Esophagus muscularis mucosa (tissue), 4 donors: ENCODE results near the gene MACC1. TPM values are rescaled to one million over a fixed set of nuclear protein-coding genes. Genes with fewer than 3 reads are reported as not detected.
"Not testable (repeated sequence)": the region's sequence is repeated elsewhere in the genome, so short reads cannot be mapped to it uniquely, and the experiment has no call there.

ENCODE experiments used
- DNase-seq: peaks from one replicate; pipeline ENCODE4 v3.0.0-alpha.2; 2017; ENCODE audit errors: extremely low spot score
- H3K27ac ChIP-seq, 4 donors: fragments of 200-600 bp; sonication (generic); replicated peaks in 1 of 4; 1 replicate in 3 of 4; 2 replicates in 1 of 4; pipeline ENCODE4 v1.5.1; 2016 to 2019; ENCODE audit warnings: mild to moderate bottlenecking in 1 of 4
- H3K27me3 ChIP-seq, 4 donors: fragments of 200-600 bp; sonication (generic); one replicate each; pipeline versions ENCODE4 v1.5.1 to v1.6.0; 2016 to 2019
- H3K36me3 ChIP-seq, 4 donors: fragments of 200-600 bp; sonication (generic); one replicate each; pipeline ENCODE4 v1.5.1; 2016 to 2019
- H3K4me1 ChIP-seq, 4 donors: fragments of 200-600 bp; sonication (generic); one replicate each; pipeline ENCODE4 v1.5.1; 2016 to 2019
- H3K4me3 ChIP-seq, 4 donors: fragments of 200-600 bp; sonication (generic); 1 replicate in 2 of 4; 2 replicates in 2 of 4; pipeline ENCODE4 v1.5.1; 2016 to 2019; ENCODE audit warnings: mild to moderate bottlenecking in 4 of 4, moderate library complexity in 1 of 4
- H3K9me3 ChIP-seq, 4 donors: fragments of 200-600 bp; sonication (generic); 1 replicate in 3 of 4; 2 replicates in 1 of 4; pipeline ENCODE4 v1.5.1; 2016 to 2019
- CTCF ChIP-seq, 3 experiments: fragments of 200-600 bp in 2 of 3; fragments of 450-650 bp in 1 of 3; sonication (generic) in 2 of 3; IDR thresholded peaks; one replicate each; pipeline ENCODE4 v1.5.1; 2017 to 2019; ENCODE audit warnings: antibody characterized with exemption in 3 of 3, mild to moderate bottlenecking in 2 of 3, moderate library complexity in 1 of 3
- EP300 ChIP-seq: sonication (generic); formaldehyde crosslinking; IDR thresholded peaks from one replicate; pipeline ENCODE4 v1.6.1; 2017; ENCODE audit warnings: antibody characterized with exemption
- POLR2A ChIP-seq: fragments of 450-650 bp; IDR thresholded peaks from one replicate; pipeline ENCODE4 v1.6.1; 2017; ENCODE audit warnings: antibody characterized with exemption, moderate library complexity, mild to moderate bottlenecking, low read depth
- POLR2AphosphoS5 ChIP-seq, 2 donors: sonication (generic); formaldehyde crosslinking; IDR thresholded peaks; one replicate each; pipeline ENCODE4 v1.6.1; 2017; ENCODE audit warnings: antibody characterized with exemption in 2 of 2
- WGBS: methylation state at CpG from one replicate; pipeline ENCODE4 v1.1.5; 2018; 5-methylcytosine and 5-hydroxymethylcytosine counted together
- intact Hi-C: fragments of 100-400 bp; cut with DNase I; formaldehyde crosslinking; loops from one replicate; pipeline ENCODE4 v1.15.1; 2023
- total RNA-seq, 4 donors: library from RNA; depleted of rRNA; stranded (reverse); fragments of >200 nt; gene quantifications; one replicate each; pipeline versions ENCODE4 v1.1.0 to v1.2.1, GENCODE V29; 2016

The MACC1 gene
- total RNA-seq, 4 donors from 2014 or later, result under 0.01 to 0.17 (median 0.15) TPM

GRCh38 chr7:20132585-20132984, 84.6 kb downstream of the MACC1 start:
- intact Hi-C loops, result no loop called here
- Histone ChIP-seq H3K4me1 (peaks cover 0 to 5% (median 0%) of the 10 kb centered on the region in 4 donors), H3K9me3 (no peaks in the 10 kb centered on the region), H3K27ac (no peak overlapping the region), H3K4me3 (no peak overlapping the region), H3K27me3 (no peaks in the 10 kb centered on the region), H3K36me3 (no peaks in the 10 kb centered on the region)
- no peak for DNase-seq
- 86% methylated on average over 2 of the region's 2 CpGs for WGBS
- TF ChIP-seq CTCF (IDR thresholded peaks at IDR 0.05), result no peak
- TF ChIP-seq POLR2AphosphoS5 (IDR thresholded peaks at IDR 0.05), result no peak
- TF ChIP-seq POLR2A, result no peak
- no peak for TF ChIP-seq EP300

- no peak for DNase-seq
- H3K4me3 ChIP-seq, result no peak overlapping the region
- TF ChIP-seq POLR2AphosphoS5 (IDR thresholded peaks at IDR 0.05) (no peak), CTCF (IDR thresholded peaks at IDR 0.05) (no peak), POLR2A (no peak), EP300 (no peak)
- no peaks in the 10 kb centered on the region for H3K9me3 ChIP-seq
- WGBS, result 85% methylated on average over 4 of the region's 4 CpGs
- H3K36me3 ChIP-seq, result no peaks in the 10 kb centered on the region
- intact Hi-C loops, result no loop called here
- H3K27ac ChIP-seq, result no peak overlapping the region
- peaks cover 0 to 5% (median 0%) of the 10 kb centered on the region in 4 donors for H3K4me1 ChIP-seq
- H3K27me3 ChIP-seq, result no peaks in the 10 kb centered on the region
These were observed 85.4 kb downstream of the MACC1 start for GRCh38 chr7:20131776-20132175.

GRCh38 chr7:20129920-20130319, 87.3 kb downstream of the MACC1 start:
- Histone ChIP-seq H3K36me3 (no peaks in the 10 kb centered on the region), H3K4me3 (no peak overlapping the region)
- intact Hi-C loops, result no loop called here

GRCh38 chr7:20128001-20128400, 89.2 kb downstream of the MACC1 start:
- Histone ChIP-seq H3K27ac (no peak overlapping the region), H3K9me3 (no peaks in the 10 kb centered on the region), H3K4me3 (no peak overlapping the region), H3K27me3 (no peaks in the 10 kb centered on the region), H3K36me3 (no peaks in the 10 kb centered on the region), H3K4me1 (peaks cover 0 to 5% (median 0%) of the 10 kb centered on the region in 4 donors)
- TF ChIP-seq POLR2A (no peak), CTCF (IDR thresholded peaks at IDR 0.05) (no peak), POLR2AphosphoS5 (IDR thresholded peaks at IDR 0.05) (no peak), EP300 (no peak)
- 69% methylated on average over 2 of the region's 2 CpGs for WGBS
- intact Hi-C loops, result no loop called here
- DNase-seq, result no peak

More at GRCh38 chr7:20129920-20130319, 87.3 kb downstream of the MACC1 start:
- TF ChIP-seq POLR2AphosphoS5 (IDR thresholded peaks at IDR 0.05), result no peak
- TF ChIP-seq EP300, result no peak
- TF ChIP-seq CTCF (IDR thresholded peaks at IDR 0.05), result no peak
- TF ChIP-seq POLR2A, result no peak
- H3K4me1 ChIP-seq, result peaks cover 0 to 5% (median 0%) of the 10 kb centered on the region in 4 donors
- H3K9me3 ChIP-seq, result no peaks in the 10 kb centered on the region
- no peak overlapping the region for H3K27ac ChIP-seq
- DNase-seq, result no peak
- H3K27me3 ChIP-seq, result no peaks in the 10 kb centered on the region

- H3K36me3 ChIP-seq, H3K9me3 ChIP-seq, DNase-seq, H3K4me3 ChIP-seq, H3K4me1 ChIP-seq, H3K27ac ChIP-seq, intact Hi-C loops, H3K27me3 ChIP-seq: not testable (repeated sequence)
- 81% methylated on average over 4 of the region's 4 CpGs for WGBS
These were observed 91.1 kb downstream of the MACC1 start for GRCh38 chr7:20126060-20126459.

GRCh38 chr7:20124087-20124486, 93.1 kb downstream of the MACC1 start:
- H3K36me3 ChIP-seq, intact Hi-C loops, H3K9me3 ChIP-seq, H3K4me3 ChIP-seq, H3K4me1 ChIP-seq, DNase-seq, H3K27ac ChIP-seq, H3K27me3 ChIP-seq: not testable (repeated sequence)
- 92% methylated on average over 6 of the region's 6 CpGs for WGBS

GRCh38 chr7:20122653-20123316, 94.4 kb downstream of the MACC1 start:
- H3K27me3 ChIP-seq, H3K4me1 ChIP-seq, H3K9me3 ChIP-seq, H3K4me3 ChIP-seq, intact Hi-C loops, H3K36me3 ChIP-seq, H3K27ac ChIP-seq, DNase-seq: not testable (repeated sequence)
- WGBS, result 89% methylated on average over 16 of the region's 16 CpGs
